GM12878 (cell line): ENCODE results near the gene MTCL3.
"Not testable (repeated sequence)": the region's sequence is repeated elsewhere in the genome, so short reads cannot be mapped to it uniquely, and the experiment has no call there.

Experiments
- ATAC-seq: fragments of 200-7000 bp; cut with Tn5 transposase; 3 replicates; pipeline ENCODE4 v1.9.1; 2020; ENCODE audit warnings: mild to moderate bottlenecking, moderate library complexity
- BruUV-seq: library from RNA; stranded (reverse); fragments of 400-500 nt; replicated peaks from 2 replicates; lab custom pipeline; 2021; lab: Mats Ljungman, UMichigan
- CTCF ChIA-PET: fragments of 300-600 bp; sonication (Branson Sonifier 250); formaldehyde crosslinking; extraction: SDS; loops from one replicate; lab custom pipeline; 2021; ENCODE audit warnings: inconsistent platforms; lab: Yijun Ruan, JAX
- POLR2A ChIA-PET: fragments of 350-600 bp; formaldehyde crosslinking; extraction: SDS; loops from one replicate; lab custom pipeline; 2021; ENCODE audit warnings: inconsistent platforms; lab: Charles Lee
- RAD21 ChIA-PET: fragments of 300-600 bp; sonication (Branson Sonifier 250); formaldehyde crosslinking; loops from one replicate; lab custom pipeline; 2023; ENCODE audit warnings: antibody characterized with exemption; ENCODE audit not compliant: unreplicated experiment; lab: Charles Lee
- SMC1A ChIA-PET: fragments of 300-600 bp; sonication (Branson Sonifier 250); formaldehyde crosslinking; loops from one replicate; lab custom pipeline; 2023; ENCODE audit not compliant: unreplicated experiment, uncharacterized antibody; lab: Charles Lee
- DNase-seq: peaks from one replicate; pipeline ENCODE4 v3.0.0-alpha.2; 2011; ENCODE audit warnings: low read depth, low spot score
- FAIRE-seq: peaks from 3 replicates; lab custom pipeline; 2011; peaks lifted over from hg19 to GRCh38; lab: Jason Lieb, UNC
- H2AFZ ChIP-seq: 2 replicates; pipeline ENCODE4 v1.6.0; 2011; ENCODE audit warnings: low read depth, low read length, control low read depth; ENCODE audit not compliant: control insufficient read depth
- H3K27ac ChIP-seq: 2 replicates; pipeline ENCODE4 v1.5.1; 2011; ENCODE audit warnings: control low read depth; ENCODE audit not compliant: control insufficient read depth, insufficient read depth
- H3K27me3 ChIP-seq, 2 experiments: replicated peaks in 1 of 2; 2 replicates each; pipeline versions ENCODE4 v1.6.0 to v1.6.1; 2011; ENCODE audit warnings: low read length in 1 of 2; ENCODE audit not compliant: control insufficient read depth in 2 of 2, insufficient read depth in 2 of 2
- H3K36me3 ChIP-seq, 2 experiments: 2 replicates each; pipeline ENCODE4 v1.5.1; 2011; ENCODE audit warnings: low read length in 1 of 2; ENCODE audit not compliant: control insufficient read depth in 2 of 2, insufficient read depth in 2 of 2
- H3K4me1 ChIP-seq: 2 replicates; pipeline ENCODE4 v1.6.1; 2011; ENCODE audit warnings: mild to moderate bottlenecking, low read length, moderate library complexity, mixed read lengths; ENCODE audit not compliant: control insufficient read depth, insufficient read depth
- H3K4me2 ChIP-seq: 2 replicates; pipeline ENCODE4 v1.6.0; 2011; ENCODE audit warnings: control low read depth; ENCODE audit not compliant: control insufficient read depth, insufficient read depth
- H3K4me3 ChIP-seq: fragments of 200-600 bp; sonication (generic); 2 replicates; pipeline ENCODE4 v1.5.1; 2016
- H3K79me2 ChIP-seq: 2 replicates; pipeline ENCODE4 v1.6.0; 2011; ENCODE audit warnings: low read length; ENCODE audit not compliant: control insufficient read depth, insufficient read depth
- H3K9ac ChIP-seq: 2 replicates; pipeline ENCODE4 v1.8.0; 2011; ENCODE audit warnings: low read length, control low read depth, mixed read lengths; ENCODE audit not compliant: control insufficient read depth, insufficient read depth
- H3K9me3 ChIP-seq: replicated peaks from 3 replicates; pipeline ENCODE4 v1.5.1; 2011; ENCODE audit warnings: mild to moderate bottlenecking, low read length; ENCODE audit not compliant: control insufficient read depth, insufficient read depth
- H4K20me1 ChIP-seq: 2 replicates; pipeline ENCODE4 v1.6.0; 2011; ENCODE audit not compliant: control insufficient read depth, insufficient read depth
- BACH1 ChIP-seq: fragments of 450-650 bp; IDR thresholded peaks from 2 replicates; pipeline ENCODE4 v1.6.1; 2017; ENCODE audit warnings: mild to moderate bottlenecking, borderline replicate concordance
- BCL11A ChIP-seq: IDR thresholded peaks from 2 replicates; pipeline ENCODE4 v1.6.1; 2011; ENCODE audit warnings: low read depth, low read length
- CBFB ChIP-seq: IDR thresholded peaks from 2 replicates; pipeline ENCODE4 v1.6.1; 2016; ENCODE audit warnings: antibody characterized with exemption, low read depth
- CREB1 ChIP-seq: IDR thresholded peaks from 2 replicates; pipeline ENCODE4 v1.6.1; 2012; ENCODE audit warnings: low read depth, mild to moderate bottlenecking, inconsistent platforms
- MXI1 ChIP-seq: fragments of 150-350 bp; IDR thresholded peaks from 2 replicates; pipeline ENCODE4 v1.6.1; 2011; ENCODE audit warnings: low read depth, mild to moderate bottlenecking, inconsistent platforms, low read length, improper control_type of control experiment
- NFYB ChIP-seq: IDR thresholded peaks from 2 replicates; pipeline ENCODE4 v1.6.1; 2011; ENCODE audit warnings: low read depth, mild to moderate bottlenecking, low read length, improper control_type of control experiment, moderate library complexity; ENCODE audit not compliant: insufficient read depth
- PKNOX1 ChIP-seq: fragments of 450-650 bp; IDR thresholded peaks from 2 replicates; pipeline ENCODE4 v1.6.1; 2016; ENCODE audit warnings: mild to moderate bottlenecking
- POLR2A ChIP-seq: IDR thresholded peaks from 2 replicates; pipeline ENCODE4 v1.6.1; 2011; ENCODE audit warnings: low read depth, mild to moderate bottlenecking, low read length
- POLR2AphosphoS2 ChIP-seq: IDR thresholded peaks from 2 replicates; pipeline ENCODE4 v1.6.1; 2011; ENCODE audit warnings: low read depth, mild to moderate bottlenecking, low read length, improper control_type of control experiment, moderate library complexity
- RCOR1 ChIP-seq: conservative IDR thresholded peaks from 2 replicates; pipeline ENCODE4 v1.6.1; 2012; ENCODE audit warnings: low read depth, low read length, improper control_type of control experiment
- ZBED1 ChIP-seq: IDR thresholded peaks from 2 replicates; pipeline ENCODE4 v1.6.1; 2016; ENCODE audit warnings: borderline replicate concordance
- ZNF207 ChIP-seq: fragments of 450-650 bp; IDR thresholded peaks from 2 replicates; pipeline ENCODE4 v1.6.1; 2014; ENCODE audit warnings: antibody characterized with exemption, mild to moderate bottlenecking, borderline replicate concordance
- WGBS: methylation state at CpG from one replicate; pipeline ENCODE4 v1.1.6; 2016; ENCODE audit warnings: low lambda C conversion rate; ENCODE audit not compliant: insufficient replicate concordance, insufficient coverage; ENCODE audit errors: missing lambda C conversion rate; 5-methylcytosine and 5-hydroxymethylcytosine counted together
- in situ Hi-C: fragments of 300-500 bp; cut with MboI; formaldehyde crosslinking; loops from 9 replicates; pipeline ENCODE4 v1.14.3; 2018; ENCODE audit warnings: mixed read lengths
- intact Hi-C: fragments of 100-400 bp; cut with micrococcal nuclease; formaldehyde crosslinking; loops from one replicate; pipeline ENCODE4 v1.14.2; 2022; ENCODE audit not compliant: unreplicated experiment

The MTCL3 gene

DNA sequence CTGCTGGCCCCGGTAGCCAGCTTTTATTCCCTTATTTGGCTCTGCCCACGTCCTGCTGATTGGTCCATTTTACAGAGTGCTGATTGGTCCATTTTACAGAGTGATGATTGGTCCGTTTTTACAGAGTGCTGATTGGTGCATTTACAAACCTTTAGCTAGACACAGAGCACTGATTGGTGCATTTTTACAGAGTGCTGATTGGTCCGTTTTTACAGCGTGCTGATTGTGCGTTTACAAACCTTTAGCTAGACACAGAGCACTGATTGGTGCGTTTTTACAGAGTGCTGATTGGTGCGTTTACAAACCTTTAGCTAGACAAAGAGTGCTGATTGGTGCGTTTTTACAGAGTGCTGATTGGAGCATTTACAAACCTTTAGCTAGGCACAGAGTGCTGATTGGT, 90.6 kb downstream of the MTCL3 start:
- in situ Hi-C loops, POLR2A ChIA-PET, H3K36me3 ChIP-seq, SMC1A ChIA-PET, H2AFZ ChIP-seq, H3K4me3 ChIP-seq, H3K27ac ChIP-seq, BruUV-seq, DNase-seq, RAD21 ChIA-PET, H4K20me1 ChIP-seq, H3K4me1 ChIP-seq, H3K79me2 ChIP-seq, ATAC-seq, H3K9me3 ChIP-seq, H3K4me2 ChIP-seq, intact Hi-C loops, H3K27me3 ChIP-seq, H3K9ac ChIP-seq, FAIRE-seq: not testable (repeated sequence)
- 0 out of 2 replicates have a peak, but pooled peaks have one; percentile 40 for TF ChIP-seq NFYB
- CTCF ChIA-PET, result interaction anchor here (0.6 to 0.7 kb wide), 2 partner anchors 12 to 129 kb away, joined by 3 read pairs; no protein-coding TSS in a partner anchor
- 71% methylated on average over 9 of the region's 9 CpGs for WGBS

- peak overlapping the region; percentile 39; the same call in 1 of the 2 replicates for H3K27ac ChIP-seq
- H3K27me3 ChIP-seq, result no peaks in the 10 kb centered on the region
- ChIA-PET RAD21 (no interaction called here), SMC1A (interaction anchor here (0.8 kb wide), 1 partner anchor 121 kb away, joined by 3 read pairs; no protein-coding TSS in a partner anchor), CTCF (no interaction called here), POLR2A (no interaction called here)
- TF ChIP-seq MXI1 (no peak), ZNF207 (no peak), BACH1 (no peak), POLR2A (no peak), CREB1 (no peak), POLR2AphosphoS2 (no peak), CBFB (no peak), BCL11A (no peak), PKNOX1 (no peak), ZBED1 (no peak), RCOR1 (no peak)
- in situ Hi-C loops (loop anchor here (5.0 kb wide), 1 partner anchor 117 kb away; no protein-coding TSS in a partner anchor), intact Hi-C loops (no loop called here)
- H3K4me2 ChIP-seq, result no peak overlapping the region
- no peak overlapping the region for H3K4me3 ChIP-seq
- no peaks in the 10 kb centered on the region; the same call in 1 of the 2 replicates for H3K4me1 ChIP-seq
- 0% methylated on average over 2 of the region's 2 CpGs for WGBS
- no peaks in the 10 kb centered on the region for H4K20me1 ChIP-seq
- FAIRE-seq, result no peak
- no peak overlapping the region for H3K9ac ChIP-seq
- DNase-seq, result no peak
- no peaks in the 10 kb centered on the region for H3K36me3 ChIP-seq
- BruUV-seq, result no TSS peak
- H3K79me2 ChIP-seq, result no peaks in the 10 kb centered on the region
- H3K9me3 ChIP-seq, result no peaks in the 10 kb centered on the region; the same call in 2 of the 3 replicates
- ATAC-seq, result no peak
- peak overlapping the region; percentile 79 for H2AFZ ChIP-seq
These were observed 95.2 kb downstream of the MTCL3 start for GRCh38 chr6:127423921-127424320.
